Breast epithelium (tissue), 4 donors: ENCODE results near the gene SNX1. TPM values are rescaled to one million over a fixed set of nuclear protein-coding genes. Genes with fewer than 3 reads are reported as not detected.
A peak's percentile ranks its signal among the peaks of the same experiment; 100 is the strongest.
"Not testable (repeated sequence)": the region's sequence is repeated elsewhere in the genome, so short reads cannot be mapped to it uniquely, and the experiment has no call there.

Experiments used
- DNase-seq, 2 donors: peaks; one replicate each; pipeline ENCODE4 v3.0.0-alpha.2; 2019; ENCODE audit warnings: low spot score in 2 of 2
- H3K27ac ChIP-seq, 2 donors: fragments of 200-600 bp; sonication (generic) in 1 of 2; one replicate each; pipeline ENCODE4 v1.5.1; 2016 to 2019; ENCODE audit warnings: mild to moderate bottlenecking in 1 of 2
- H3K27me3 ChIP-seq, 2 donors: fragments of 200-600 bp; sonication (generic) in 1 of 2; one replicate each; pipeline versions ENCODE4 v1.5.1 to v1.6.0; 2017 to 2019; ENCODE audit warnings: control low read depth in 1 of 2, mild to moderate bottlenecking in 1 of 2
- H3K36me3 ChIP-seq: fragments of 200-600 bp; one replicate; pipeline ENCODE4 v1.5.1; 2019
- H3K4me1 ChIP-seq, 2 donors: fragments of 200-600 bp; sonication (generic); one replicate each; pipeline ENCODE4 v1.5.1; 2016 to 2019; ENCODE audit warnings: control low read depth in 1 of 2
- H3K4me3 ChIP-seq, 3 donors: fragments of 200-600 bp; sonication (generic); 1 replicate in 2 of 3; 2 replicates in 1 of 3; pipeline ENCODE4 v1.5.1; 2016 to 2019; ENCODE audit warnings: mild to moderate bottlenecking in 3 of 3, moderate library complexity in 2 of 3
- H3K9me3 ChIP-seq, 2 donors: fragments of 200-600 bp; sonication (generic) in 1 of 2; one replicate each; pipeline ENCODE4 v1.5.1; 2016 to 2019; ENCODE audit warnings: control low read depth in 1 of 2
- CTCF ChIP-seq, 3 donors: fragments of 450-650 bp; IDR thresholded peaks; one replicate each; pipeline ENCODE4 v1.5.1; 2016 to 2017; ENCODE audit warnings: antibody characterized with exemption in 3 of 3, mild to moderate bottlenecking in 3 of 3, moderate library complexity in 3 of 3
- POLR2A ChIP-seq: fragments of 450-650 bp; IDR thresholded peaks from one replicate; pipeline ENCODE4 v1.6.1; 2016; ENCODE audit warnings: antibody characterized with exemption, mild to moderate bottlenecking, moderate library complexity
- POLR2AphosphoS5 ChIP-seq, 3 donors: sonication (generic); formaldehyde crosslinking; IDR thresholded peaks; one replicate each; pipeline ENCODE4 v1.6.1; 2017; ENCODE audit warnings: antibody characterized with exemption in 3 of 3
- intact Hi-C: fragments of 100-400 bp; cut with DNase I; formaldehyde crosslinking; loops from one replicate; pipeline ENCODE4 v1.15.1; 2023; ENCODE audit warnings: low total_unique reads
- total RNA-seq, 3 donors: library from RNA; depleted of rRNA; stranded (reverse); fragments of >200 nt; gene quantifications; one replicate each; pipeline ENCODE4 v1.1.0, GENCODE V29; 2016

Gene SNX1
- total RNA-seq, 3 donors from 2014 or later, result 107 to 144 (median 125) TPM

DNA sequence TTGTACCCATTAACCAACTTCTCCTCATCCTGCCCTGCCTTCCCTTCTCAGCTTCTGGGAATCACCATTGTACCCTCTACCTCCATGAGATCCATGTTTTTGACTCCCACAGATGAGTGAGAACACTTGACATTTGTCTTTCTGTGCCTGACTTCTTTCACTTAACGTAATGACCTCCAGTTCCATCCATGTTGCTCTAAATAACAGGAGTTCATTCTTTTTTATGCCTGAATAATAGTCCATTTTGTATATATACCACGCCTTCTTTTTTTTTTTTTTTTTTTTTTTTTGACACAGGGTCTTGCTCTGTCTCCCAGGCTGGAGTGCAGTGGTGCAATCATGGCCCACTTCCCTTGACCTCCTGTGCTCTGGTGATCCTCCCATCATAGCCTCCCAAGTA, 6.7 kb downstream of the SNX1 start:
- Histone ChIP-seq H3K4me1 (peaks cover 4 to 13% of the 10 kb centered on the region in 2 donors), H3K27me3 (no peaks in the 10 kb centered on the region), H3K4me3 (no peak overlapping the region), H3K27ac (no peak overlapping the region), H3K36me3 (no peaks in the 10 kb centered on the region), H3K9me3 (no peaks in the 10 kb centered on the region)
- intact Hi-C loops, result no loop called here
- no peak for TF ChIP-seq POLR2AphosphoS5 (IDR thresholded peaks at IDR 0.05)
- no peak for TF ChIP-seq CTCF (IDR thresholded peaks at IDR 0.05)
- TF ChIP-seq POLR2A, result no peak
- no peak for DNase-seq

- H3K9me3 ChIP-seq, result no peaks in the 10 kb centered on the region
- H3K36me3 ChIP-seq, result no peaks in the 10 kb centered on the region
- DNase-seq, result no peak
- H3K4me3 ChIP-seq, result no peak overlapping the region
- H3K27me3 ChIP-seq, result no peaks in the 10 kb centered on the region
- no peaks in the 10 kb centered on the region for H3K4me1 ChIP-seq
- H3K27ac ChIP-seq, result peak overlapping the region; percentile 63 to 70
- intact Hi-C loops, result no loop called here
- TF ChIP-seq POLR2AphosphoS5 (IDR thresholded peaks at IDR 0.05) (peak in 1 of 3 donors; percentile 14), CTCF (IDR thresholded peaks at IDR 0.05) (no peak)
Observed at GRCh38 chr15:64105113-64105704, 9.4 kb downstream of the SNX1 start.

GRCh38 chr15:64107337-64107736, 11.6 kb downstream of the SNX1 start:
- Histone ChIP-seq H3K27me3 (no peaks in the 10 kb centered on the region), H3K27ac (peak overlapping the region in 1 of 2 donors; percentile 27), H3K4me1 (peaks cover 6 to 9% of the 10 kb centered on the region in 2 donors)

GRCh38 chr15:64110108-64110701, 14.4 kb downstream of the SNX1 start:
- H3K36me3 ChIP-seq, intact Hi-C loops: not testable (repeated sequence)

More at GRCh38 chr15:64107337-64107736, 11.6 kb downstream of the SNX1 start:
- TF ChIP-seq CTCF (IDR thresholded peaks at IDR 0.05), result no peak
- no peak for TF ChIP-seq POLR2AphosphoS5 (IDR thresholded peaks at IDR 0.05)
- no peak for TF ChIP-seq POLR2A
- no peak for DNase-seq
- H3K36me3 ChIP-seq, result no peaks in the 10 kb centered on the region
- intact Hi-C loops, result no loop called here
- H3K9me3 ChIP-seq, result no peaks in the 10 kb centered on the region
- no peak overlapping the region for H3K4me3 ChIP-seq

GRCh38 chr15:64110950-64111678, 15.3 kb downstream of the SNX1 start:
- no peak for DNase-seq
- H3K36me3 ChIP-seq, result no peaks in the 10 kb centered on the region
- H3K27ac ChIP-seq, result peak overlapping the region; percentile 6 to 77
- H3K4me3 ChIP-seq, result peak overlapping the region in 1 of 3 donors; percentile 7
- peaks cover 6 to 9% of the 10 kb centered on the region in 2 donors for H3K4me1 ChIP-seq
- TF ChIP-seq POLR2AphosphoS5 (IDR thresholded peaks at IDR 0.05) (no peak), POLR2A (no peak), CTCF (IDR thresholded peaks at IDR 0.05) (no peak)
- intact Hi-C loops, result no loop called here
- H3K9me3 ChIP-seq, result no peaks in the 10 kb centered on the region
- no peaks in the 10 kb centered on the region for H3K27me3 ChIP-seq

More at GRCh38 chr15:64110108-64110701, 14.4 kb downstream of the SNX1 start:
- H3K4me3 ChIP-seq, H3K9me3 ChIP-seq, DNase-seq, H3K4me1 ChIP-seq, H3K27ac ChIP-seq, H3K27me3 ChIP-seq: not testable (repeated sequence)
